ENCODE results near the gene NDFIP2.
"Not testable (repeated sequence)": the region's sequence is repeated elsewhere in the genome, so short reads cannot be mapped to it uniquely, and the experiment has no call there.

The NDFIP2 gene

GRCh38 chr13:79549355-79550106, 68.6 kb downstream of the NDFIP2 start:
- ChIA-PET CTCF (no interaction called here), POLR2A (ENCODE audit: low non-redundant PET) (no interaction called here)
- DNase-seq (ENCODE audit: low spot score) = no peak
- TF ChIP-seq CTCF (conservative IDR thresholded peaks at IDR 0.05; ENCODE audit: low read depth) = no peak
- no peak overlapping the region for H3K27ac ChIP-seq

DNA sequence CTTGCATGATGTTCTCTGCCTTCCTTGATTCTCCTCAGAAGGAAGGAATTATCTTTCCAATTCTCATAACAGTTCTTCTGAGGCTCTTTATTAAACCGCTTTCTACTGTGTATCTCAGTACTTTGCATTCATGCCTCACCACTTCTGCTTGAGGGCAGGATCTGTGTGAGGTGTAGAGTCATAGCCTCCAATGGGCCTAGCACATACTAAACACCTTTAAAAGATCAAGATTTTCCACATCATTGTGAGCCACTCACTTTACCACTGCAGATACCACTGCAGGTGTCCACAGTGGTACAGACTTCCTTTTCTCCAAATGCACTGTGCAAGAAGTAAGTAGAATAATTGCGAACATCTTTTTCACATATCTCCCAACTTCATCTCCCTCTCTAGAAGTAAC, 76.7 kb downstream of the NDFIP2 start:
- no peak for TF ChIP-seq CTCF (conservative IDR thresholded peaks at IDR 0.05; ENCODE audit: low read depth)
- no peak overlapping the region for H3K27ac ChIP-seq
- ChIA-PET POLR2A (ENCODE audit: low non-redundant PET) (no interaction called here), CTCF (no interaction called here)
- no peak for DNase-seq (ENCODE audit: low spot score)

- no peak overlapping the region for H3K27ac ChIP-seq
- POLR2A ChIA-PET (ENCODE audit: low non-redundant PET) = no interaction called here
- no peak for TF ChIP-seq CTCF (conservative IDR thresholded peaks at IDR 0.05; ENCODE audit: low read depth)
- peak; percentile 8 for DNase-seq (ENCODE audit: low spot score)
- CTCF ChIA-PET = no interaction called here
These were observed 80.0 kb downstream of the NDFIP2 start for GRCh38 chr13:79560954-79561353.

DNA sequence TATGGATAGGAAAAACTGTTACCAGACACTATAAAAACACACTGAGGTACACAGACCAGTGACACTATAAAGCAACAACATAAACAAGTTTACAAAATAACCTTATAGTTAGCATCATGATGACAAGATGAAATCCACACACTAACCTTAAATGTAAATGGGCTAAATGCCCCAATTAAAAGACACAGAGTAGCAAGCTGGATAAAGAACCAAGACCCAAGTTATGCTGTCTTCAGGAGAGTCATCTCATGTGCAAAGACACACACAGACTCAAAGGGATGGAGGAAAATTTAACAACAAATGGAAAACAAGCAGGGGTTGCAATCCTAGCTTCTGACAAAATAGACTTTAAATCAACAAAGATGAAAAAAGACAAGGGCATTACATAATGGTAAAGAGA, 81.6 kb downstream of the NDFIP2 start:
- ChIA-PET CTCF (no interaction called here), POLR2A (ENCODE audit: low non-redundant PET) (no interaction called here)
- no peak overlapping the region for H3K27ac ChIP-seq
- TF ChIP-seq CTCF (conservative IDR thresholded peaks at IDR 0.05; ENCODE audit: low read depth) = no peak
- DNase-seq (ENCODE audit: low spot score) = no peak

- no peak for TF ChIP-seq CTCF (conservative IDR thresholded peaks at IDR 0.05; ENCODE audit: low read depth)
- H3K27ac ChIP-seq = no peak overlapping the region
- no peak for DNase-seq (ENCODE audit: low spot score)
- CTCF ChIA-PET = interaction anchor here (0.5 kb wide), 1 partner anchor 1413 kb away, joined by 4 read pairs; no protein-coding TSS in a partner anchor
- POLR2A ChIA-PET (ENCODE audit: low non-redundant PET) = no interaction called here
These were observed 85.2 kb downstream of the NDFIP2 start for GRCh38 chr13:79566118-79566517.

- CTCF ChIA-PET = no interaction called here
These were observed 90.2 kb downstream of the NDFIP2 start for GRCh38 chr13:79571147-79571546.

GRCh38 chr13:79573892-79574291, 92.9 kb downstream of the NDFIP2 start:
- DNase-seq (ENCODE audit: low spot score); POLR2A ChIA-PET (ENCODE audit: low non-redundant PET); CTCF ChIA-PET; H3K27ac ChIP-seq: not testable (repeated sequence)

More at GRCh38 chr13:79571147-79571546, 90.2 kb downstream of the NDFIP2 start:
- DNase-seq (ENCODE audit: low spot score) = no peak
- TF ChIP-seq CTCF (conservative IDR thresholded peaks at IDR 0.05; ENCODE audit: low read depth) = no peak
- POLR2A ChIA-PET (ENCODE audit: low non-redundant PET) = no interaction called here
- H3K27ac ChIP-seq = no peak overlapping the region

Data from RWPE1 (cell line).